ENCODE data around the gene SCN5A. TPM values are rescaled to one million over a fixed set of nuclear protein-coding genes. Genes with fewer than 3 reads are reported as not detected.

Gene SCN5A
- total RNA-seq, 1 donor from 2014 or later: 0.58 TPM

DNA sequence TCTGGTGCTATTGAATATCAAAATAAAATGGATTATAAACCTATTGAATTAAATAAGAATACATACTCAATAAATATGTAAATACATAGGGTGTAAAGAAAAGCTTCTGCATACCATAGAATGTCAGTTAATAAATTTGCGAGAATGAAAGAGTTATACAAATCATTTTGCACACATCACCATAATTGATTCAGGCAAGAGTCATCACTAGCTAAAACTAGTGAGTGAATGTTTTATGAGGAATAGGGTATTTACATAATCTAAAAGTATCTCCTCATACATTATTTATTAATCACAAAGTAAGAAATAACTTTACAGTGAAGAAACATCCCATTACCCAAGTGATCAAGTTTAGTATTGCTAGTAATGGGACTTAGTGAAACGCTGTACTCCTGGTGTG is 139.8 kb downstream of the SCN5A start:
- DNase-seq (ENCODE audit: low spot score): no peak

- DNase-seq (ENCODE audit: low spot score): no peak
Measured at GRCh38 chr3:38507120-38507519, 142.4 kb downstream of the SCN5A start.

GRCh38 chr3:38500688-38501417 is 148.6 kb downstream of the SCN5A start:
- no peak for DNase-seq (ENCODE audit: low spot score)

Other genes with a start within 250 kb of the SCN5A start
- 2.7 TPM for gene ACVR2B, start 195.8 kb downstream of the SCN5A start, total RNA-seq
- 7.3 TPM for gene EXOG, start 153.3 kb downstream of the SCN5A start, total RNA-seq
- gene SCN10A, start 166.5 kb upstream of the SCN5A start, total RNA-seq: not detected